HEK293 (cell line): Measurements from ENCODE around the gene VSTM5.

ENCODE experiments used
- SCRT1 ChIP-seq: fragments of 450-650 bp; formaldehyde crosslinking; IDR thresholded peaks from 2 replicates; pipeline ENCODE4 v1.5.1; 2016; ENCODE audit warnings: missing biosample characterization, missing genetic modification characterization, borderline replicate concordance
- YY1 ChIP-seq: fragments of 450-650 bp; formaldehyde crosslinking; IDR thresholded peaks from 2 replicates; pipeline ENCODE4 v1.5.1; 2018; ENCODE audit warnings: missing biosample characterization, missing genetic modification characterization
- ZBTB21 ChIP-seq: fragments of 450-650 bp; formaldehyde crosslinking; IDR thresholded peaks from 2 replicates; pipeline ENCODE4 v1.5.1; 2017; ENCODE audit warnings: missing biosample characterization, missing genetic modification characterization
- ZNF148 ChIP-seq: fragments of 450-650 bp; formaldehyde crosslinking; IDR thresholded peaks from 2 replicates; pipeline ENCODE4 v1.5.0; 2017; ENCODE audit warnings: missing biosample characterization, missing genetic modification characterization, borderline replicate concordance
- ZNF341 ChIP-seq: fragments of 450-650 bp; formaldehyde crosslinking; IDR thresholded peaks from 2 replicates; pipeline ENCODE4; 2016; ENCODE audit warnings: low read depth, missing biosample characterization, missing genetic modification characterization
- ZNF776 ChIP-seq: fragments of 450-650 bp; formaldehyde crosslinking; IDR thresholded peaks from 2 replicates; pipeline ENCODE4 v1.5.0; 2017; ENCODE audit warnings: missing biosample characterization, missing genetic modification characterization, borderline replicate concordance
- ZNF837 ChIP-seq: fragments of 450-650 bp; formaldehyde crosslinking; IDR thresholded peaks from 2 replicates; pipeline ENCODE4 v1.5.1; 2016; ENCODE audit warnings: missing biosample characterization, missing genetic modification characterization
- ZSCAN30 ChIP-seq: fragments of 450-650 bp; IDR thresholded peaks from 2 replicates; pipeline ENCODE4 v1.5.1; 2018; ENCODE audit warnings: missing biosample characterization, mild to moderate bottlenecking, missing genetic modification characterization, moderate library complexity
- TF ChIP-seq, protein P1 (sequence below): fragments of 450-650 bp; formaldehyde crosslinking; IDR thresholded peaks from 2 replicates; pipeline ENCODE4 v1.5.1; 2016; ENCODE audit warnings: missing biosample characterization, missing genetic modification characterization

DNA sequence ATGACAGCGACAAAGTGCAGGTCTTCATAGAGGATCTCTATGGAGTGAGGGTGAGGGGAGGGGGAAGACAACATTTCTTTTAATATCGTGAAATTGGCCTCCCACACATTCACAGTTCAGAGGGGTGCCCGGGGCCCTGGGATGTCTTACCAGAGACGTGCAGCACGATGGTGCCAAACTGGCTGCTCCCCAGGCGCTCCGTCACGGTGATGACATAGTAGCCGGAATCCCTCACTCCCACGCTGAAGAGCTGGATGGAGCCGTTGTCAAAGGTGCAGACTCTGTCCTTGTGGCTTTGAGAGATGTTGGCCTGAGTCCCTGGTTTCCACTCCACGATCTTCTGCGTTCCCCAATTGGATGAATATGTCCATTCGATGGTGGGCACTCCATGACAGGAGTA is 29.6 kb downstream of the VSTM5 start:
- TF ChIP-seq YY1 (tag by site-specific recombination) (no peak), ZNF837 (tag by site-specific recombination) (no peak), ZNF776 (tag by site-specific recombination) (no peak), SCRT1 (tag by site-specific recombination) (no peak), ZNF341 (tag by site-specific recombination) (no peak), ZBTB21 (no peak), ZNF148 (no peak), ZSCAN30 (tag by site-specific recombination) (no peak)
- TF ChIP-seq, protein P1, sequence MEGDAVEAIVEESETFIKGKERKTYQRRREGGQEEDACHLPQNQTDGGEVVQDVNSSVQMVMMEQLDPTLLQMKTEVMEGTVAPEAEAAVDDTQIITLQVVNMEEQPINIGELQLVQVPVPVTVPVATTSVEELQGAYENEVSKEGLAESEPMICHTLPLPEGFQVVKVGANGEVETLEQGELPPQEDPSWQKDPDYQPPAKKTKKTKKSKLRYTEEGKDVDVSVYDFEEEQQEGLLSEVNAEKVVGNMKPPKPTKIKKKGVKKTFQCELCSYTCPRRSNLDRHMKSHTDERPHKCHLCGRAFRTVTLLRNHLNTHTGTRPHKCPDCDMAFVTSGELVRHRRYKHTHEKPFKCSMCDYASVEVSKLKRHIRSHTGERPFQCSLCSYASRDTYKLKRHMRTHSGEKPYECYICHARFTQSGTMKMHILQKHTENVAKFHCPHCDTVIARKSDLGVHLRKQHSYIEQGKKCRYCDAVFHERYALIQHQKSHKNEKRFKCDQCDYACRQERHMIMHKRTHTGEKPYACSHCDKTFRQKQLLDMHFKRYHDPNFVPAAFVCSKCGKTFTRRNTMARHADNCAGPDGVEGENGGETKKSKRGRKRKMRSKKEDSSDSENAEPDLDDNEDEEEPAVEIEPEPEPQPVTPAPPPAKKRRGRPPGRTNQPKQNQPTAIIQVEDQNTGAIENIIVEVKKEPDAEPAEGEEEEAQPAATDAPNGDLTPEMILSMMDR (tag by site-specific recombination) = no peak
